GM12878 (cell line): Measurements from ENCODE around the gene PTPRM. TPM values are rescaled to one million over a fixed set of nuclear protein-coding genes. Genes with fewer than 3 reads are reported as not detected.

ENCODE experiments used
- ATAC-seq: fragments of 200-7000 bp; cut with Tn5 transposase; 3 replicates; pipeline ENCODE4 v1.9.1; 2020; ENCODE audit warnings: mild to moderate bottlenecking, moderate library complexity
- BruUV-seq: library from RNA; stranded (reverse); fragments of 400-500 nt; replicated peaks from 2 replicates; lab custom pipeline; 2021; lab: Mats Ljungman, UMichigan
- CTCF ChIA-PET: fragments of 300-600 bp; sonication (Branson Sonifier 250); formaldehyde crosslinking; extraction: SDS; loops from one replicate; lab custom pipeline; 2021; ENCODE audit warnings: inconsistent platforms; lab: Yijun Ruan, JAX
- POLR2A ChIA-PET: fragments of 350-600 bp; formaldehyde crosslinking; extraction: SDS; loops from one replicate; lab custom pipeline; 2021; ENCODE audit warnings: inconsistent platforms; lab: Charles Lee
- RAD21 ChIA-PET: fragments of 300-600 bp; sonication (Branson Sonifier 250); formaldehyde crosslinking; loops from one replicate; lab custom pipeline; 2023; ENCODE audit warnings: antibody characterized with exemption; ENCODE audit not compliant: unreplicated experiment; lab: Charles Lee
- SMC1A ChIA-PET: fragments of 300-600 bp; sonication (Branson Sonifier 250); formaldehyde crosslinking; loops from one replicate; lab custom pipeline; 2023; ENCODE audit not compliant: unreplicated experiment, uncharacterized antibody; lab: Charles Lee
- DNase-seq: peaks from one replicate; pipeline ENCODE4 v3.0.0-alpha.2; 2011; ENCODE audit warnings: low read depth, low spot score
- FAIRE-seq: peaks from 3 replicates; lab custom pipeline; 2011; peaks lifted over from hg19 to GRCh38; lab: Jason Lieb, UNC
- H2AFZ ChIP-seq: 2 replicates; pipeline ENCODE4 v1.6.0; 2011; ENCODE audit warnings: low read depth, low read length, control low read depth; ENCODE audit not compliant: control insufficient read depth
- H3K27ac ChIP-seq: 2 replicates; pipeline ENCODE4 v1.5.1; 2011; ENCODE audit warnings: control low read depth; ENCODE audit not compliant: control insufficient read depth, insufficient read depth
- H3K27me3 ChIP-seq, 2 experiments: replicated peaks in 1 of 2; 2 replicates each; pipeline versions ENCODE4 v1.6.0 to v1.6.1; 2011; ENCODE audit warnings: low read length in 1 of 2; ENCODE audit not compliant: control insufficient read depth in 2 of 2, insufficient read depth in 2 of 2
- H3K36me3 ChIP-seq, 2 experiments: 2 replicates each; pipeline ENCODE4 v1.5.1; 2011; ENCODE audit warnings: low read length in 1 of 2; ENCODE audit not compliant: control insufficient read depth in 2 of 2, insufficient read depth in 2 of 2
- H3K4me1 ChIP-seq: 2 replicates; pipeline ENCODE4 v1.6.1; 2011; ENCODE audit warnings: mild to moderate bottlenecking, low read length, moderate library complexity, mixed read lengths; ENCODE audit not compliant: control insufficient read depth, insufficient read depth
- H3K4me2 ChIP-seq: 2 replicates; pipeline ENCODE4 v1.6.0; 2011; ENCODE audit warnings: control low read depth; ENCODE audit not compliant: control insufficient read depth, insufficient read depth
- H3K4me3 ChIP-seq: fragments of 200-600 bp; sonication (generic); 2 replicates; pipeline ENCODE4 v1.5.1; 2016
- H3K79me2 ChIP-seq: 2 replicates; pipeline ENCODE4 v1.6.0; 2011; ENCODE audit warnings: low read length; ENCODE audit not compliant: control insufficient read depth, insufficient read depth
- H3K9ac ChIP-seq: 2 replicates; pipeline ENCODE4 v1.8.0; 2011; ENCODE audit warnings: low read length, control low read depth, mixed read lengths; ENCODE audit not compliant: control insufficient read depth, insufficient read depth
- H3K9me3 ChIP-seq: replicated peaks from 3 replicates; pipeline ENCODE4 v1.5.1; 2011; ENCODE audit warnings: mild to moderate bottlenecking, low read length; ENCODE audit not compliant: control insufficient read depth, insufficient read depth
- H4K20me1 ChIP-seq: 2 replicates; pipeline ENCODE4 v1.6.0; 2011; ENCODE audit not compliant: control insufficient read depth, insufficient read depth
- E2F8 ChIP-seq: fragments of 450-650 bp; IDR thresholded peaks from 2 replicates; pipeline ENCODE4 v1.6.1; 2018; ENCODE audit warnings: mild to moderate bottlenecking, low read depth, moderate library complexity; ENCODE audit not compliant: partially characterized antibody
- FOS ChIP-seq: IDR thresholded peaks from 3 replicates; pipeline ENCODE4 v1.6.1; 2011; ENCODE audit warnings: borderline replicate concordance; ENCODE audit not compliant: insufficient read length; ENCODE audit errors: extremely low read depth
- HDAC2 ChIP-seq: fragments of 200-600 bp; sonication (generic); IDR thresholded peaks from 2 replicates; pipeline ENCODE4 v1.6.1; 2017
- MTA2 ChIP-seq: fragments of 450-650 bp; IDR thresholded peaks from 2 replicates; pipeline ENCODE4 v1.6.1; 2016; ENCODE audit warnings: low read depth, mild to moderate bottlenecking, moderate library complexity
- MXI1 ChIP-seq: fragments of 150-350 bp; IDR thresholded peaks from 2 replicates; pipeline ENCODE4 v1.6.1; 2011; ENCODE audit warnings: low read depth, mild to moderate bottlenecking, inconsistent platforms, low read length, improper control_type of control experiment
- NR2C1 ChIP-seq: fragments of 450-650 bp; IDR thresholded peaks from 2 replicates; pipeline ENCODE4 v1.6.1; 2017; ENCODE audit warnings: antibody characterized with exemption, mild to moderate bottlenecking, moderate library complexity
- PAX8 ChIP-seq: fragments of 450-650 bp; IDR thresholded peaks from 2 replicates; pipeline ENCODE4 v1.6.1; 2017; ENCODE audit warnings: mild to moderate bottlenecking, moderate library complexity
- RELA ChIP-seq: fragments of 450-650 bp; IDR thresholded peaks from 2 replicates; pipeline ENCODE4 v1.8.0; 2014; ENCODE audit warnings: borderline replicate concordance; ENCODE audit not compliant: partially characterized antibody
- RUNX3 ChIP-seq: IDR thresholded peaks from 2 replicates; pipeline ENCODE4 v1.6.1; 2012; ENCODE audit warnings: low read length, inconsistent platforms
- USF2 ChIP-seq: IDR thresholded peaks from 2 replicates; pipeline ENCODE4 v1.6.1; 2011; ENCODE audit warnings: low read depth, low read length, improper control_type of control experiment, borderline replicate concordance
- WGBS: methylation state at CpG from one replicate; pipeline ENCODE4 v1.1.6; 2016; ENCODE audit warnings: low lambda C conversion rate; ENCODE audit not compliant: insufficient replicate concordance, insufficient coverage; ENCODE audit errors: missing lambda C conversion rate; 5-methylcytosine and 5-hydroxymethylcytosine counted together
- in situ Hi-C: fragments of 300-500 bp; cut with MboI; formaldehyde crosslinking; loops from 9 replicates; pipeline ENCODE4 v1.14.3; 2018; ENCODE audit warnings: mixed read lengths
- intact Hi-C: fragments of 100-400 bp; cut with micrococcal nuclease; formaldehyde crosslinking; loops from one replicate; pipeline ENCODE4 v1.14.2; 2022; ENCODE audit not compliant: unreplicated experiment
- polyA plus RNA-seq, 11 experiments: library from polyadenylated mRNA; depleted of rRNA in 4 of 11; unstranded in 6 of 11; stranded (reverse) in 5 of 11; fragments of >200 nt; fragmentation: Nextera tagmentation in 4 of 11; fragmentation: Illumina TruSeq in 1 of 11; extraction: Ambion mirVana in 4 of 11; extraction: Trizol in 1 of 11; gene quantifications; 1 replicate in 1 of 11; 2 replicates in 10 of 11; pipeline versions ENCODE4 v1.2.1 to v1.2.3, GENCODE V29; 2011 to 2016; ENCODE audit warnings: inconsistent platforms in 2 of 11, missing spikeins in 2 of 11, low read depth in 1 of 11
- total RNA-seq, 4 experiments: library from RNA; depleted of rRNA in 3 of 4; stranded (reverse); fragments of >200 nt in 3 of 4; fragmentation: Illumina TruSeq in 1 of 4; extraction: Trizol in 1 of 4; gene quantifications; 2 replicates each; pipeline versions ENCODE4 v1.2.1 to v1.2.3, GENCODE V29; 2013 to 2021

Gene PTPRM
- total and polyA plus RNA-seq, 10 of the 15 experiments (the other 5 are each of a cell fraction or from before 2014, with no cell fraction given), result 0.07 to 22.6 (median 0.60) TPM

- Histone ChIP-seq H3K27me3 (0 out of 4 replicates have a peak, but pooled peaks cover 0 to 1% of the 10 kb centered on the region in 2 experiments), H3K4me1 (no peaks in the 10 kb centered on the region), H3K9me3 (no peaks in the 10 kb centered on the region), H2AFZ (no peak overlapping the region), H3K4me2 (no peak overlapping the region), H3K27ac (no peak overlapping the region), H3K4me3 (no peak overlapping the region), H3K9ac (no peak overlapping the region), H3K36me3 (no peaks in the 10 kb centered on the region), H4K20me1 (no peaks in the 10 kb centered on the region), H3K79me2 (no peaks in the 10 kb centered on the region)
- WGBS, result 17% methylated on average over 3 of the region's 3 CpGs
- POLR2A ChIA-PET, result no interaction called here
- SMC1A ChIA-PET, result no interaction called here
- ATAC-seq, result no peak
- no peak for DNase-seq
- RAD21 ChIA-PET, result no interaction called here
- TF ChIP-seq MXI1 (no peak), PAX8 (no peak), HDAC2 (no peak), NR2C1 (no peak), RELA (no peak), FOS (no peak), E2F8 (no peak), MTA2 (no peak), USF2 (no peak), RUNX3 (no peak)
- FAIRE-seq, result no peak
- in situ Hi-C loops, result no loop called here
- intact Hi-C loops, result no loop called here
- CTCF ChIA-PET, result no interaction called here
- no TSS peak for BruUV-seq
Observed at GRCh38 chr18:7597500-7597899, 30.4 kb downstream of the PTPRM start.
